Neuron (in vitro differentiated cells): Measurements from ENCODE around the gene FLNB.

Experiments
- H2AFZ ChIP-seq: one replicate; pipeline ENCODE4 v1.6.1; 2013; ENCODE audit warnings: low read depth, mild to moderate bottlenecking, inconsistent platforms, low read length, moderate library complexity
- H3K27me3 ChIP-seq: one replicate; pipeline ENCODE4 v1.6.1; 2013; ENCODE audit warnings: low read length; ENCODE audit not compliant: insufficient read depth
- H3K36me3 ChIP-seq: one replicate; pipeline ENCODE4 v1.6.1; 2013; ENCODE audit warnings: low read length; ENCODE audit not compliant: insufficient read depth
- H3K4me1 ChIP-seq: one replicate; pipeline ENCODE4 v1.6.1; 2013; ENCODE audit warnings: low read length; ENCODE audit not compliant: insufficient read depth
- H3K4me3 ChIP-seq: 2 replicates; pipeline ENCODE4 v1.5.1; 2013; ENCODE audit warnings: mild to moderate bottlenecking, low read length, moderate library complexity
- H3K9me3 ChIP-seq: one replicate; pipeline ENCODE4 v1.6.1; 2013; ENCODE audit warnings: low read length

FLNB gene

DNA sequence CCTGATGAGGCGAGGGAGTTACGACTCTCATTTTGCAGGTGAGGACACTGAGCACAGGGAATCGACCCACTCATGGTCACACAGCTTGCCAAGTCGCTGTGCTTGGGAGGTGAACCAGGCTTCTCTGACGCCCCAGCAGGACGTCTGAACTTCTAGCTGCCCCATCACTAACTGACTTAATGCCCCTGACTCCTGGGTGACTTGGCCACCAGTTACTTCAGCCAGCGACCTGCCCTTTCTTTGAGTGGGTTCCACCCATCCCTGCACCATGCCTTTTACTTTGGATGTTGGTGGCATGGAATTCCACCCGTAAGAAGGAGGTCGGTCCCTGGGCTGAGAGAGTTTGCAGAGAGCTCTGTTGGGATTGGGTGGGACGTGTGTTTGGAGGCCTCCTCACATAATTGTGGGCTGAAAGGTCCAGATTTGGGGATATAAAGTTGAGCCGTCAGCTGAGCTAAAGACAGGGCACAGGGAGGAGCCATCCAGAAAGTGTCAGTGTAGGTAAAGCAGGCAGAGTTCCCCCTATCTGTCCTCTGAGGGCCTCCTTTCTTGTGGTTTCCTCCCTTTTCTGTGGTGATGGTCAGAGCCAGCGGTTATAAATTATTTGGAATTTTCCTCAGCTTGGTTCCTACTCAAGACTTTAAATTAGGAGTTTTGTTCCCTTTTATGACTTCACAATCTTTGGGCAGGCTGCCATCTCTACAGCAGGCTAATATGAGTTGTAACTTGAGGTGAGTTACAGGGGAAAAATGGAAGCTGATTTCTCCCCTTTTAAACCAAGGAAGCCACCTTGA lies 55.0 kb downstream of the FLNB start:
- Histone ChIP-seq H3K9me3 (no peaks in the 10 kb centered on the region), H3K36me3 (no peaks in the 10 kb centered on the region), H2AFZ (no peak overlapping the region), H3K4me3 (no peak overlapping the region), H3K4me1 (peaks cover 14% of the 10 kb centered on the region), H3K27me3 (no peaks in the 10 kb centered on the region)

DNA sequence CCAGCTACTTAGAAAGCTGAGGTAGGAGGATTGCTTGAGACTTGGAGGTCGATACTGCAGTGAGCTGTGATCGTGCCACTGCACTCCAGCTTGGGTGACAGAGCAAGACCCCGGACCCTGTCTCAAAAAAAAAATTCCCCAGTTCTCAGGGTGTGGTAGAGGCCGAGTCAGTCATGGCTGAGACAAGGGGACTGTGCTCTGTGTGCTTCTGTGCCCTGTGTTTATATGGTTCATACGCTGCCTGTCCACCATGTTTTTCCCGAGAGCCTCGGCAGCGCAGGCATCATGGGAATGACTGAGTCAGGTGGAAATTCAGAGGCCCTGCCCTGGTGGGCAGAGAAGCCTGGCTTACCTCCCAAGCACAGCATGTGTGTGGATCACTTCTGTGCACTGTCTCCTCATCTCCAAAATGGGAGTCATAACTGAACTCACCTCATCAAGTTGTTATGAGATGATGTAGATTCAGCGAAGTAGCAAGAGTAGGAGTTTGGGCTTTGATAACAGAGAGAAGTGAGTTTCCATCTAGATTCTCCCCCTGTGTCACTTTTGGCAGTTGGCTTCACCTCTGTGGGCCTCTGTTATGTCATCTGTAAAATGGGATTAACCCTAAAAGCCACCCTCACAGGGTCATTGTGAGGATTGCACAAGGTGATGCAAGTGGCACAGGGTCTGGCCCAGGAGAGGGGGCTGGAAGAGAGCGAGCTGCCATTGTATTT lies 56.9 kb downstream of the FLNB start:
- peaks cover 14% of the 10 kb centered on the region for H3K4me1 ChIP-seq

DNA sequence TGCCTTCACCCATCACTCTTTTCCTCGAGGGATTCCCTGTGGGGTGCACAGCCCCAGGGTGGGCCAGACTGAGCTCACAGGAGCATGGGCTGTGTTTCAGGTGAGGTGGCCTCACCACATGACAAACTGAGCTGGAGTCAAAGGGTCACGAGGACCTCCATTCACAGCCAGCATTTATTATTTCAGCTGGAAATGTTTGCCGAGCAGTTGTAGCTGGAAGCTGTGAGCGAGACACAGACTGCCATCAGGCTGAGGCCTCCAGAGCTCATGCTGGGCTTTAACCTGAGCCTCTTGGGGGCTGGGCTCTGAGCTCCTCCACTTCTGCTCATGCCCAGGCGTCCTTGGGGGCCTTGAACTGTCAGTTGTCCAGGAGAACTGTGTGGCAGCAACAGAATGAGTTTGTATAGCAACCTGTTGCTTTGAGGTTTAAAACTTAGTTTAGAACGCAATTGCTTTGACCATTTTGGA lies 57.5 kb downstream of the FLNB start:
- Histone ChIP-seq H3K9me3 (no peaks in the 10 kb centered on the region), H3K36me3 (no peaks in the 10 kb centered on the region), H3K4me3 (no peak overlapping the region), H2AFZ (no peak overlapping the region), H3K27me3 (no peaks in the 10 kb centered on the region), H3K4me1 (peaks cover 14% of the 10 kb centered on the region)

More for the DNA sequence above, 56.9 kb downstream of the FLNB start:
- Histone ChIP-seq H3K9me3 (no peaks in the 10 kb centered on the region), H3K27me3 (no peaks in the 10 kb centered on the region), H3K36me3 (no peaks in the 10 kb centered on the region), H3K4me3 (no peak overlapping the region), H2AFZ (no peak overlapping the region)

DNA sequence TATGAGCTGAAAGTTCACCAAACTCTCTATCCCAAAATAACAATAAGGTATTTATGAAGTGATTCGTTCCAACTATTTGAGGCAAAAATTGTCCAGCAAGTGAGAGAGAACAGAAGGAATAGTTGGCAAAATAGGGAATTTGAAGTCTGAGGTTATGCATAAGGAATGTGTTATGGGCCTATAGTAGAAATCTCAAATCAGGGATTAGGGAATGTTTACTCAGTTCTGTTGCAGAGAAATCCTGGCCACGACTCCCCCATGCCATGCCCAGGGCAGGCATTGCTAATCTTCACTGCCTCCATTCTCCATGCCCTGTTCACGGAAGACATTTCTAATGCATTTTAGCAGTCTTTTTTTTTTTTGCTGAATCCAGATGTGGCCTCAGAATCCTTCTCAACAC lies 58.6 kb downstream of the FLNB start:
- no peak overlapping the region for H3K4me3 ChIP-seq
- H3K27me3 ChIP-seq, result no peaks in the 10 kb centered on the region
- peaks cover 14% of the 10 kb centered on the region for H3K4me1 ChIP-seq
- no peaks in the 10 kb centered on the region for H3K36me3 ChIP-seq
- no peak overlapping the region for H2AFZ ChIP-seq
- no peaks in the 10 kb centered on the region for H3K9me3 ChIP-seq

DNA sequence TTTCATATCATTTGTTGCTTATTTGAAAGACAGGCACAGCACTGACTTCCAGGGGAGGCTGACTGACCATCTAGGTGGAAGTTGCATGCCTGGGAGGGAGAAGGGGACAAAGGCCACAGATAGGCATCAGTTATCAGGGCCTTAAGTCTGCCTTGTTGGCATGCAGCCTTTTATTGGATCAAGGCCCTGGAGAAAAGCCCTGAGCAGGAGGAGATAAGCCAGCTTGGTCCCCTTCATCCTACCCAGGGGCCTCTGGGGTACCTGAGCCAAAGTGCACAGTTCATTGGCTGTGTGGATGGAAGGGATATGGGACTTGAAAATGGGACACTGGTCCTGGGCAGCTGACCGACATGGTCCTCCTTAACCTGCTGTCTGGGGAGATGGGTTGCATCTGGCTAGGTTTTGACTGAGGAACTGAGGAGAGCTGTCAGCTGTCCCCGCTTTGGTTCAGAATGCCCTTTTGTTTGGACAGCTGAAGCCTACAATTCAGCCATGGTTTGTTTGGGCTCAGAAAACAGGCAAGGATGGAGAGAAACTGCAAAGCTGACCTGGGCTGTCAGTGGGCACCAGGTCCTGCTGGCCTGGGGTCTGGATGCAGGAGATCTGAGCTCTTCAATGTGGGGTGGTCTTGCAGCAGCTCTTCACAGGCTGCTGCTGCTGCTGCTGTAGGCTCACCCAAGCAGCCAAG lies 60.0 kb downstream of the FLNB start:
- Histone ChIP-seq H3K9me3 (no peaks in the 10 kb centered on the region), H2AFZ (no peak overlapping the region), H3K4me1 (peaks cover 10% of the 10 kb centered on the region), H3K36me3 (no peaks in the 10 kb centered on the region), H3K27me3 (no peaks in the 10 kb centered on the region), H3K4me3 (no peak overlapping the region)

DNA sequence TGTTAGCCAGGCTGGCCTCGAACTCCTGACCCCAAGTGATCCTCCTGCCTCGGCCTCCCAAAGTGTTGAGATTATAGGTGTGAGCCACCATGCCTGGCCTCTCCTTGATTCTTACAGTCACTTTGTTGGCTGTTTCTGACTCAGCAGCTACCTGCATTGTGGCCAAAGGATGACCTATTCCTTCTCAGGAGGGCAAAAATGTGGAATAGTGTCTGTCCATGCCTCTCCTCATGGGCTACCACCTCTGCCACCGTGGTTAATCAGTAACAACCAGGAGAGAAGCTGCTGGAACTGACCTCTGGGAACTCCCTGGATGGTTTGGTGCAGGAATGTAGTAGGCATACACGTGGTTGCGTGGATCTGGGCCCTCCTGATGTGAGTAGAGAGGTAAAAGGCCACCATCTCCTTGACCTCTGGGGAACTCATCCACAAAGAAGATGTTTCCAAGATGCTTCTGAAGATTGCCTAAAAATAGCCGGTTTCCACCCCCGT lies 63.3 kb downstream of the FLNB start:
- Histone ChIP-seq H3K9me3 (no peaks in the 10 kb centered on the region), H3K4me3 (no peak overlapping the region), H2AFZ (no peak overlapping the region), H3K4me1 (no peaks in the 10 kb centered on the region), H3K36me3 (no peaks in the 10 kb centered on the region), H3K27me3 (no peaks in the 10 kb centered on the region)

DNA sequence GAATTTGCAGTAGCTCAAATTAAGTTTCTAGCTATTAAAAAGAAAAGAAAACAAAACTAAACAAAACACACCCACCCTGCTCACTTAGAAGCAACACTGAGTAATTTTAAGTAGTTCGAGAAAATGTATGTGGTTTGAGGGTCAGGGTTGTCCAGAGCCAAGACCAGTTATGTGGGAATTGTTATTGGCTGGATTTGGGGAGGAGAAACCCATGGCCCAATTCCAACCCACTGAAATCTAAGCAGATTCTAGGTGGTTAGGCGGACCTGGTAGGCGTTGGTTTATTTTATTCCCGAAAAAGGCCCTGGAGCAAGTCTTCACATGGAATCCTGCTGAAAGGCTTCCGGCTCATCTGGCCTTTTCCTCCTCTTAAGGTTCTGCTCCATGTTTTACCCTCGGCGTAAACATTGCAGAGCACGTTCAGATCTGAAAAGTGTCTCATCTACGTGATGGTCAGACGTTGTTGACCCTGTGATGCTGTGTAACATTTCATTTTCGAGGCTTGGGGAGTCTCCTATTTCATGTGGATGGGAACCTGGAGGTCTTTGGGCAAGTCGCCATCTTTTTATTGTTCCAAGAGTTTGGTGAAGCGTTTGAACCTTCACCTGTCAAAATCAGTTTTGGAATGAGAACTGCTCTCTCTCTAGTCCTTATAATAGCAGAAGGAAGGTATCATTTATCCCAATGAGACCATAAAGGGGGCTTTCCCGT lies 64.0 kb downstream of the FLNB start:
- Histone ChIP-seq H3K4me3 (no peak overlapping the region), H3K27me3 (no peaks in the 10 kb centered on the region), H3K9me3 (no peaks in the 10 kb centered on the region), H2AFZ (no peak overlapping the region), H3K36me3 (peaks cover 4% of the 10 kb centered on the region), H3K4me1 (no peaks in the 10 kb centered on the region)

DNA sequence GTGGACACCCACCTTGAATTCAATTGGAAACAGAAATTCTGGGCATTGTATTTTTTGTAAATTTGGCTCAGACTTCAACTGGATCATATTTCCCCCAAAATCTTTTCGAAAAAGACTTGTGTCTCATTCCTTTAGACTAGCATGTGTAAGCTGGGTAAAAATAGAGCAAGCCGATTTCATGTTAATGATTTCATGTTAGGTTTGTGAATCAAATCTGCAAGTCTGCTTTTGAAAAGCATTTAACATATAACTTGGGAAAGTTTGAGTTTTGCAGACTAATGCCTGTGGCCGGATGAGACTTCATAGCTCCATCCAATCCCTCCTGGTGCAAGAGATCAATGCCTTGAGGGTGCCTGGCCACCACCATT lies 64.5 kb downstream of the FLNB start:
- Histone ChIP-seq H3K27me3 (no peaks in the 10 kb centered on the region), H3K4me3 (no peak overlapping the region), H3K9me3 (no peaks in the 10 kb centered on the region), H3K4me1 (no peaks in the 10 kb centered on the region), H2AFZ (no peak overlapping the region), H3K36me3 (peaks cover 4% of the 10 kb centered on the region)

DNA sequence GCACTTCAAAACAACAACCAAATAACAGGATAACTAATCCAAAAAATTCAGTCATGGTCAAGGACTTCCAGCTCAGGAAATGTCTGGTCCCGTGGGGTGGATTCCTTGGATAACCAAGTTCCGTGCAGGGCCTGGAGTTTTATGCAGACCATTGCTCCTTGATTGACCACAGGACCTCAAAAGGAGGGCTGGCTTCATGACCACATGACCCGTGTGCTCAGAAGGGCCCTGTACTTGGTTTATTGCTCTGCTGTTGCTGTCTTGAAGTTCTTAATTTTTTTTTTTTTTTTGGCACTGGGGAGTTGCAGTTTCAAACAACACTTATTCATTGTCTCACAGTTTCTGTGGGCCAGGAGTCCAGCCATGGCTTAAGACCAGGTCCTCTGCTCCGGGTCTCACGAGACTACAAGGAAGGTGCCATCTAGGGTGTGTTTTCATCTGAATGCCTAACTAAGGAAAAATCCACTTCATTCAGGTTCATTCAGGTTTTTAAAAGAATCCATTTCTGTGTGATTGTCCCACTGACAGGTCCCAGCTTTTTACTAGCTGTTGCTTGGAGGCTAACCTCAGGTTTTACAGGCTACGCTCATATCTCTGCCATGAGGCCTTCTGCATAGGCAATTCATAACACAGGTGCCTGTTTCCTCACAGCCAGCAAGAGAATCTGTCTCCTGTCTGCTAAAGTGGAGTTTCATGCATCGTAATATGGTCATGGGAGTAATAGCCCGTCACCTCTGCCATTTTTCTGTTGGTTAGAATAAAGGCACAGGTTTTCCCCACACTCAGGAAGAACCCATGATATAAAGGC lies 65.3 kb downstream of the FLNB start:
- Histone ChIP-seq H2AFZ (no peak overlapping the region), H3K4me1 (no peaks in the 10 kb centered on the region), H3K36me3 (peaks cover 4% of the 10 kb centered on the region), H3K4me3 (no peak overlapping the region), H3K27me3 (no peaks in the 10 kb centered on the region), H3K9me3 (no peaks in the 10 kb centered on the region)

DNA sequence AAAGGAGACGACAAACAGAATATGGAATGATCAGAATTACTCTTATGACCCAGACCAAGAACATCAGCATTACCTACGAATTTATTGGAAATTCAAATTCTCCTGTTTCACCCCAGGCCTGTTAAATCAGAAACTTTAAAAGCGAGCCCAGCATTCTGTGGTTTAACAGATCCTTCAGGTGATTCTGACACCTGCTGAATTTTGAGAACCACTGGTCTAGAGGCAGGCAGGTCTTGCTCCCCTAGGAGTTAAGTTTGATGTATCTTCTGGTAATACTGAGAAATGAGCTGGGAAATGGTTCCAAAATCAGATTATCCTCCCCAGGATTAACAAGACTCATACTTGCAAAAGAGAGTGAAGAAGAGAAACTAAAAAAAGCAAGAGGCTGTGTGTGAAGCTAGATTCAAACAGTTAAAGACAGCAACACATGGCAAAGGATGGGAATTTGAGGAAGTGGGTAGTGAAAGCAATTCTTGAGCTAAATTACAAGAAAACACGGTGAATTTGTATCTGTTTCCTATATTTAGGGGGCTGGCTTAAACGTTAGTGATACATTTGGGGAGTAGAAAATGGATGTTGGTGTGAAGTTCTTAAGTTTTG lies 66.0 kb downstream of the FLNB start:
- H2AFZ ChIP-seq, result no peak overlapping the region
- H3K9me3 ChIP-seq, result no peaks in the 10 kb centered on the region
- H3K36me3 ChIP-seq, result peaks cover 9% of the 10 kb centered on the region
- H3K4me3 ChIP-seq, result no peak overlapping the region
- H3K4me1 ChIP-seq, result no peaks in the 10 kb centered on the region
- H3K27me3 ChIP-seq, result no peaks in the 10 kb centered on the region

DNA sequence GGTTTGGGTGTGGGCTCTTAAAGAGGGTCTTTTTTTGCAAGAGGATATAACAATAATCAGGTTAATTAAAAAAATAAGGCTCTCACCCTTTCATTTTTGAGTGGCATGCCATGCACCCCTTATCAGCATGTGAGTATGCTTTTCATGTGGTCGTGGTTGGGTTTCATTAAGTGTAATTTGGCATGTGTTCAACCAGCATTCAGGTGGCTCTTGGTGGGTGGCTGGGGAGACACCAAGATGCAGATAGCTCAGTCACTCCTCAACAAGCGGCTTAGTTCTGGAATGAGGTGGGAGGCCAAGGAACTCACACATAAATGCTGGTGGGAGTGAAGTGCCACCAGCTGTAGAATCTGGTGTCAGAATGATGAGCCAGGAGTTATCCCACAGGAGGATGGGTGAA lies 66.8 kb downstream of the FLNB start:
- Histone ChIP-seq H3K9me3 (no peaks in the 10 kb centered on the region), H2AFZ (no peak overlapping the region), H3K4me1 (no peaks in the 10 kb centered on the region), H3K36me3 (peaks cover 14% of the 10 kb centered on the region), H3K27me3 (no peaks in the 10 kb centered on the region), H3K4me3 (no peak overlapping the region)
